ENCODE data around the gene FREM3. TPM values are rescaled to one million over a fixed set of nuclear protein-coding genes. Genes with fewer than 3 reads are reported as not detected.

The FREM3 gene
- total RNA-seq, 2 experiments from 2014 or later: not detected

GRCh38 chr4:143587703-143588102 is 112.8 kb downstream of the FREM3 start:
- Mint-ChIP-seq H3K36me3 (peaks cover 3% of the 10 kb centered on the region), H3K4me3 (no peak overlapping the region), H3K27me3 (no peaks in the 10 kb centered on the region), H3K4me1 (no peaks in the 10 kb centered on the region), H3K9me3 (ENCODE audit: low read depth) (peaks cover 7% of the 10 kb centered on the region), H3K27ac (no peak overlapping the region)
- ATAC-seq (no peak), DNase-seq (no peak)
- CTCF ChIA-PET: no interaction called here

GRCh38 chr4:143586080-143586479 is 114.4 kb downstream of the FREM3 start:
- Mint-ChIP-seq H3K4me1 (no peaks in the 10 kb centered on the region), H3K4me3 (no peak overlapping the region), H3K9me3 (ENCODE audit: low read depth) (peaks cover 7% of the 10 kb centered on the region), H3K27me3 (no peaks in the 10 kb centered on the region), H3K36me3 (peaks cover 3% of the 10 kb centered on the region), H3K27ac (no peak overlapping the region)
- CTCF ChIA-PET: no interaction called here
- ATAC-seq (no peak), DNase-seq (no peak)

GRCh38 chr4:143585548-143585947 is 114.9 kb downstream of the FREM3 start:
- Mint-ChIP-seq H3K27me3 (no peaks in the 10 kb centered on the region), H3K4me1 (no peaks in the 10 kb centered on the region), H3K36me3 (peaks cover 3% of the 10 kb centered on the region), H3K27ac (no peak overlapping the region), H3K4me3 (no peak overlapping the region), H3K9me3 (ENCODE audit: low read depth) (peaks cover 7% of the 10 kb centered on the region)
- CTCF ChIA-PET: no interaction called here
- DNase-seq (no peak), ATAC-seq (no peak)

- ATAC-seq (no peak), DNase-seq (no peak)
- CTCF ChIA-PET: no interaction called here
- Mint-ChIP-seq H3K27me3 (no peaks in the 10 kb centered on the region), H3K4me1 (no peaks in the 10 kb centered on the region), H3K4me3 (no peak overlapping the region), H3K36me3 (peaks cover 3% of the 10 kb centered on the region), H3K9me3 (ENCODE audit: low read depth) (peaks cover 7% of the 10 kb centered on the region), H3K27ac (no peak overlapping the region)
Measured at GRCh38 chr4:143581331-143581946, 119.0 kb downstream of the FREM3 start.

- DNase-seq (no peak), ATAC-seq (no peak)
- H3K27ac Mint-ChIP-seq: no peak overlapping the region
- H3K9me3 Mint-ChIP-seq (ENCODE audit: low read depth): no peaks in the 10 kb centered on the region
- CTCF ChIA-PET: no interaction called here
- H3K36me3 Mint-ChIP-seq: peaks cover 12% of the 10 kb centered on the region
- no peak overlapping the region for H3K4me3 Mint-ChIP-seq
- no peaks in the 10 kb centered on the region for H3K27me3 Mint-ChIP-seq
- no peaks in the 10 kb centered on the region for H3K4me1 Mint-ChIP-seq
Measured at GRCh38 chr4:143575331-143575730, 125.1 kb downstream of the FREM3 start.

GRCh38 chr4:143564472-143564871 is 136.0 kb downstream of the FREM3 start:
- H3K9me3 Mint-ChIP-seq (ENCODE audit: low read depth): no peaks in the 10 kb centered on the region
- ATAC-seq (no peak), DNase-seq (no peak)
- H3K4me1 Mint-ChIP-seq: peaks cover 15% of the 10 kb centered on the region
- no peaks in the 10 kb centered on the region for H3K27me3 Mint-ChIP-seq
- H3K27ac Mint-ChIP-seq: no peak overlapping the region
- peaks cover 40% of the 10 kb centered on the region for H3K36me3 Mint-ChIP-seq
- CTCF ChIA-PET: no interaction called here
- no peak overlapping the region for H3K4me3 Mint-ChIP-seq

- H3K4me3 Mint-ChIP-seq: peak overlapping the region; percentile 89
- H3K27ac Mint-ChIP-seq: peak overlapping the region; percentile 91
- no peaks in the 10 kb centered on the region for H3K27me3 Mint-ChIP-seq
- no peaks in the 10 kb centered on the region for H3K9me3 Mint-ChIP-seq (ENCODE audit: low read depth)
- H3K4me1 Mint-ChIP-seq: peaks cover 30% of the 10 kb centered on the region
- ATAC-seq (peak; percentile 14), DNase-seq (peak; percentile 46)
- CTCF ChIA-PET: interaction anchor here (0.6 to 1.7 kb wide), 7 partner anchors 9 to 421 kb away, joined by 3 to 7 read pairs (median 4); no protein-coding TSS in a partner anchor
- H3K36me3 Mint-ChIP-seq: peaks cover 14% of the 10 kb centered on the region
Measured at GRCh38 chr4:143559757-143560147, 140.7 kb downstream of the FREM3 start.

- ATAC-seq (peak; percentile 94), DNase-seq (peak; percentile 81)
- peak overlapping the region; percentile 91 for H3K27ac Mint-ChIP-seq
- no peaks in the 10 kb centered on the region for H3K9me3 Mint-ChIP-seq (ENCODE audit: low read depth)
- CTCF ChIA-PET: interaction anchor here (1.0 to 2.4 kb wide), 8 partner anchors 9 to 421 kb away, joined by 3 to 7 read pairs (median 4); no protein-coding TSS in a partner anchor
- peak overlapping the region; percentile 89 for H3K4me3 Mint-ChIP-seq
- H3K4me1 Mint-ChIP-seq: peaks cover 36% of the 10 kb centered on the region
- H3K27me3 Mint-ChIP-seq: no peaks in the 10 kb centered on the region
- peaks cover 17% of the 10 kb centered on the region for H3K36me3 Mint-ChIP-seq
Measured at GRCh38 chr4:143558823-143559756, 141.4 kb downstream of the FREM3 start.

- DNase-seq (no peak), ATAC-seq (no peak)
- H3K9me3 Mint-ChIP-seq (ENCODE audit: low read depth): no peaks in the 10 kb centered on the region
- peak overlapping the region; percentile 91 for H3K27ac Mint-ChIP-seq
- no peaks in the 10 kb centered on the region for H3K27me3 Mint-ChIP-seq
- CTCF ChIA-PET: interaction anchor here (1.3 to 2.4 kb wide), 6 partner anchors 8 to 87 kb away, joined by 4 to 7 read pairs (median 5); no protein-coding TSS in a partner anchor
- H3K4me3 Mint-ChIP-seq: peak overlapping the region; percentile 89
- H3K36me3 Mint-ChIP-seq: peaks cover 20% of the 10 kb centered on the region
- peaks cover 38% of the 10 kb centered on the region for H3K4me1 Mint-ChIP-seq
Measured at GRCh38 chr4:143558286-143558685, 142.2 kb downstream of the FREM3 start.

- ATAC-seq: no peak
- no peak overlapping the region for H3K27ac Mint-ChIP-seq
- H3K9me3 Mint-ChIP-seq (ENCODE audit: low read depth): no peaks in the 10 kb centered on the region
- H3K27me3 Mint-ChIP-seq: no peaks in the 10 kb centered on the region
- CTCF ChIA-PET: no interaction called here
- H3K4me3 Mint-ChIP-seq: no peak overlapping the region
- H3K4me1 Mint-ChIP-seq: peaks cover 40% of the 10 kb centered on the region
- peaks cover 32% of the 10 kb centered on the region for H3K36me3 Mint-ChIP-seq
- no peak for DNase-seq
Measured at GRCh38 chr4:143555676-143556075, 144.8 kb downstream of the FREM3 start.

GRCh38 chr4:143554728-143555597 is 145.5 kb downstream of the FREM3 start:
- peaks cover 33% of the 10 kb centered on the region for H3K36me3 Mint-ChIP-seq
- H3K27ac Mint-ChIP-seq: peak overlapping the region; percentile 18
- DNase-seq: peak; percentile 54
- CTCF ChIA-PET: no interaction called here
- no peak overlapping the region for H3K4me3 Mint-ChIP-seq
- ATAC-seq: no peak
- no peaks in the 10 kb centered on the region for H3K27me3 Mint-ChIP-seq
- no peaks in the 10 kb centered on the region for H3K9me3 Mint-ChIP-seq (ENCODE audit: low read depth)
- peaks cover 37% of the 10 kb centered on the region for H3K4me1 Mint-ChIP-seq

- CTCF ChIA-PET: interaction anchor here (1.9 kb wide), 1 partner anchor 9 kb away, joined by 7 read pairs; no protein-coding TSS in a partner anchor
- no peak overlapping the region for H3K4me3 Mint-ChIP-seq
- ATAC-seq (no peak), DNase-seq (no peak)
- no peaks in the 10 kb centered on the region for H3K27me3 Mint-ChIP-seq
- no peaks in the 10 kb centered on the region for H3K9me3 Mint-ChIP-seq (ENCODE audit: low read depth)
- peaks cover 19% of the 10 kb centered on the region for H3K4me1 Mint-ChIP-seq
- H3K27ac Mint-ChIP-seq: no peak overlapping the region
- H3K36me3 Mint-ChIP-seq: peaks cover 58% of the 10 kb centered on the region
Measured at GRCh38 chr4:143549928-143550327, 150.5 kb downstream of the FREM3 start.

GRCh38 chr4:143539670-143540023 is 160.8 kb downstream of the FREM3 start:
- no peak for ATAC-seq
- DNase-seq: no peak
- no peaks in the 10 kb centered on the region for H3K27me3 Mint-ChIP-seq
- no peaks in the 10 kb centered on the region for H3K9me3 Mint-ChIP-seq (ENCODE audit: low read depth)
- H3K36me3 Mint-ChIP-seq: peaks cover 72% of the 10 kb centered on the region
- no peak overlapping the region for H3K4me3 Mint-ChIP-seq
- no peak overlapping the region for H3K27ac Mint-ChIP-seq
- H3K4me1 Mint-ChIP-seq: peaks cover 12% of the 10 kb centered on the region
- CTCF ChIA-PET: no interaction called here

Data from activated CD8-positive, alpha-beta memory T cell treated with anti-CD3 and anti-CD28 coated beads, Interleukin-2, amount 10 ng/mL, durations not matched to agents 7 days and 5 days (primary cell).